Right lobe of liver (tissue), 4 donors: ENCODE data around the gene SLC26A5.

Source experiments
- POLR2A ChIP-seq: fragments of 450-650 bp; IDR thresholded peaks from one replicate; pipeline ENCODE4 v1.6.1; 2017; ENCODE audit warnings: antibody characterized with exemption, mild to moderate bottlenecking
- TF ChIP-seq, protein P1 (sequence below), 4 donors: fragments of 200-600 bp in 3 of 4; fragments of 450-650 bp in 1 of 4; IDR thresholded peaks; one replicate each; pipeline versions ENCODE4 v1.5.1 to v1.8.0; 2016 to 2022; ENCODE audit warnings: antibody characterized with exemption in 4 of 4, mild to moderate bottlenecking in 2 of 4
- donor health status: DM: no; HTN: no; CAD: no.
- donor health status: DM: no; HTN: no; CAD: no.
- donor health status: DM: no; HTN: yes; CAD: no.

DNA sequence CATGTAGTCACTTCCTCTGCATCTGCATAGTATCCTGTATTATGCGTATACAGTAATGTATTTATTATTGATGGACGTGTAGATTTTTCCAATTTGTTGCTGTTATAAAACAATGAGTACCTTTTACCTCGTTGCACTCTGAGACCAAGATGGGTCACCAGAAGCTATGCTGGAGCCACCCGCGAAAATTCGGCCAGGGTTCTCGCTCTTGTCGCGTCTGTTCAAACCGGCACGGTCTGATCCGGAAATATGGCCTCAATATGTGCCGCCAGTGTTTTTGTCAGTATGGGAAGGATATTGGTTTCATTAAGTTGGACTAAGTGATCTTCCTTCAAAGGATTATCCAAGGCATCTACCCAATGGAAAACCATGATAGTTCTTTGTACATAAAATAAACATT is 97.6 kb downstream of the SLC26A5 start:
- TF ChIP-seq, protein P1, sequence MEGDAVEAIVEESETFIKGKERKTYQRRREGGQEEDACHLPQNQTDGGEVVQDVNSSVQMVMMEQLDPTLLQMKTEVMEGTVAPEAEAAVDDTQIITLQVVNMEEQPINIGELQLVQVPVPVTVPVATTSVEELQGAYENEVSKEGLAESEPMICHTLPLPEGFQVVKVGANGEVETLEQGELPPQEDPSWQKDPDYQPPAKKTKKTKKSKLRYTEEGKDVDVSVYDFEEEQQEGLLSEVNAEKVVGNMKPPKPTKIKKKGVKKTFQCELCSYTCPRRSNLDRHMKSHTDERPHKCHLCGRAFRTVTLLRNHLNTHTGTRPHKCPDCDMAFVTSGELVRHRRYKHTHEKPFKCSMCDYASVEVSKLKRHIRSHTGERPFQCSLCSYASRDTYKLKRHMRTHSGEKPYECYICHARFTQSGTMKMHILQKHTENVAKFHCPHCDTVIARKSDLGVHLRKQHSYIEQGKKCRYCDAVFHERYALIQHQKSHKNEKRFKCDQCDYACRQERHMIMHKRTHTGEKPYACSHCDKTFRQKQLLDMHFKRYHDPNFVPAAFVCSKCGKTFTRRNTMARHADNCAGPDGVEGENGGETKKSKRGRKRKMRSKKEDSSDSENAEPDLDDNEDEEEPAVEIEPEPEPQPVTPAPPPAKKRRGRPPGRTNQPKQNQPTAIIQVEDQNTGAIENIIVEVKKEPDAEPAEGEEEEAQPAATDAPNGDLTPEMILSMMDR (IDR thresholded peaks at IDR 0.05), result no peak
- TF ChIP-seq POLR2A, result no peak
